AG04450 (cell line): ENCODE measurements around the gene NTNG2. TPM values are rescaled to one million over a fixed set of nuclear protein-coding genes. Genes with fewer than 3 reads are reported as not detected.

Experiments used
- CTCF ChIA-PET: fragments of 300-600, 350-600 bp; formaldehyde crosslinking; extraction: SDS; loops from one replicate; lab custom pipeline; 2022; ENCODE audit warnings: antibody characterized with exemption, inconsistent platforms; lab: Charles Lee
- POLR2A ChIA-PET: fragments of 350-600 bp; formaldehyde crosslinking; extraction: SDS; loops from one replicate; lab custom pipeline; 2021; ENCODE audit warnings: antibody characterized with exemption, inconsistent platforms; lab: Yijun Ruan, JAX
- DNase-seq: peaks from one replicate; pipeline ENCODE4 v3.0.0-alpha.2; 2011; ENCODE audit warnings: low read depth, low spot score
- H3K27ac ChIP-seq: one replicate; pipeline ENCODE4 v1.5.1; 2012; ENCODE audit warnings: low read depth, low read length, control low read depth
- H3K27me3 ChIP-seq: one replicate; pipeline ENCODE4 v1.6.0; 2012; ENCODE audit warnings: low read length; ENCODE audit not compliant: control insufficient read depth, insufficient read depth
- H3K4me3 ChIP-seq: 2 replicates; pipeline ENCODE4 v1.5.1; 2011; ENCODE audit warnings: mild to moderate bottlenecking, low read depth, low read length, control low read depth
- H3K9me3 ChIP-seq: 2 replicates; pipeline ENCODE4 v1.5.1; 2012; ENCODE audit warnings: low read length; ENCODE audit not compliant: control insufficient read depth, insufficient read depth
- polyA plus RNA-seq: library from polyadenylated mRNA; depleted of rRNA; stranded (reverse); fragments of >200 nt; gene quantifications from 2 replicates; pipeline ENCODE4 v1.2.3, GENCODE V29; 2011
- TF ChIP-seq, protein P1 (sequence below): IDR thresholded peaks from 2 replicates; pipeline ENCODE4 v1.5.1; 2011; ENCODE audit warnings: low read depth, low read length, control low read depth, inconsistent platforms

NTNG2 gene
- polyA plus RNA-seq, 1 experiment, result 0.93 TPM

DNA sequence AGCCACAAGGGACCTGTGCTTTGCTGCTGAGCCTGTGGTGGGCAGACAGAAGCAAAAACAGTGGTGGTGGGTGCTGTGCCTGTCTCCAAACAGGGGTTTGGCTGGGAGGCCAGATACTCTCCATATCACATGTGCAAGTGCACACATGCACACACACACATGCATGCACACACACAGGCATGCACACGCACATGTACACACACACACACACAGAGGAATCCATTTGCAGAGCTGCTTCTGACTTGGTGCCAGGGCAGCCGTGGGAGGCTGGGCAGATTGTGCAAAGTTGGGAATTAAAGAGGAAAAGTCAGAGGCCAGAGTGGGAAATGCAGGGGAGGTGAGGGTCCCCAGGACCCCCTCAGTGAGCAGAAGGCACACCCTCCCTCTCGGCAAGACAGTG lies 71.3 kb downstream of the NTNG2 start:
- Histone ChIP-seq H3K27me3 (peaks cover 54% of the 10 kb centered on the region), H3K9me3 (no peaks in the 10 kb centered on the region), H3K4me3 (no peak overlapping the region), H3K27ac (no peak overlapping the region)
- TF ChIP-seq, protein P1, sequence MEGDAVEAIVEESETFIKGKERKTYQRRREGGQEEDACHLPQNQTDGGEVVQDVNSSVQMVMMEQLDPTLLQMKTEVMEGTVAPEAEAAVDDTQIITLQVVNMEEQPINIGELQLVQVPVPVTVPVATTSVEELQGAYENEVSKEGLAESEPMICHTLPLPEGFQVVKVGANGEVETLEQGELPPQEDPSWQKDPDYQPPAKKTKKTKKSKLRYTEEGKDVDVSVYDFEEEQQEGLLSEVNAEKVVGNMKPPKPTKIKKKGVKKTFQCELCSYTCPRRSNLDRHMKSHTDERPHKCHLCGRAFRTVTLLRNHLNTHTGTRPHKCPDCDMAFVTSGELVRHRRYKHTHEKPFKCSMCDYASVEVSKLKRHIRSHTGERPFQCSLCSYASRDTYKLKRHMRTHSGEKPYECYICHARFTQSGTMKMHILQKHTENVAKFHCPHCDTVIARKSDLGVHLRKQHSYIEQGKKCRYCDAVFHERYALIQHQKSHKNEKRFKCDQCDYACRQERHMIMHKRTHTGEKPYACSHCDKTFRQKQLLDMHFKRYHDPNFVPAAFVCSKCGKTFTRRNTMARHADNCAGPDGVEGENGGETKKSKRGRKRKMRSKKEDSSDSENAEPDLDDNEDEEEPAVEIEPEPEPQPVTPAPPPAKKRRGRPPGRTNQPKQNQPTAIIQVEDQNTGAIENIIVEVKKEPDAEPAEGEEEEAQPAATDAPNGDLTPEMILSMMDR, result no peak
- no peak for DNase-seq
- CTCF ChIA-PET, result interaction anchor here (0.6 to 9.1 kb wide), 4 partner anchors 62 to 484 kb away, joined by 3 to 154 read pairs (median 8); no protein-coding TSS in a partner anchor
- POLR2A ChIA-PET, result no interaction called here

- peaks cover 59% of the 10 kb centered on the region for H3K27me3 ChIP-seq
- H3K27ac ChIP-seq, result no peak overlapping the region
- H3K4me3 ChIP-seq, result no peak overlapping the region
- no peak for DNase-seq
- H3K9me3 ChIP-seq, result no peaks in the 10 kb centered on the region; the same call in 1 of the 2 replicates
- ChIA-PET POLR2A (no interaction called here), CTCF (interaction anchor here (0.6 to 9.1 kb wide), 5 partner anchors 17 to 485 kb away, joined by 3 to 154 read pairs (median 4); no protein-coding TSS in a partner anchor)
- TF ChIP-seq, protein P1, result no peak
Measured at GRCh38 chr9:132234535-132234934, 72.7 kb downstream of the NTNG2 start.

DNA sequence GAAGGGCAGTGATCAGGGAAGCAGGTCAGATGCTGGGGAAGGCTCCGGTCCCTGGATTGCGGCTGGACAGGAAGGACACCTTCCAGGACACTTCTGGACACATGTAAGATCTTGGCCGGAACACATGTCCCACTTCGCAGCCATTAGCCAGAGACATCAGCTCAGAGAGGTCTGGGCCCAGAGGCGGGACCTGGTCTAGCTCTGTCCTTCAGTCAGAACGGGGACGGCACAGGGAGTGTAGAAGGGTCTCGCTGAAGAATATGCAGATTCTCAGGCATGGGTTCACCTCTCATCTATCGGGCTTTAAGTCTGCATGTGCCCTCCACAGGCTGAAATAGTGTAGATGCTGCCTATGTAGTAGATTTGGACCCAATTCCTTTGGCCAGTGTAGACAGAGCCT lies 73.3 kb downstream of the NTNG2 start:
- Histone ChIP-seq H3K9me3 (no peaks in the 10 kb centered on the region; the same call in 1 of the 2 replicates), H3K4me3 (no peak overlapping the region), H3K27me3 (peaks cover 64% of the 10 kb centered on the region), H3K27ac (no peak overlapping the region)
- TF ChIP-seq, protein P1, result no peak
- ChIA-PET CTCF (interaction anchor here (1.2 to 9.1 kb wide), 7 partner anchors 12 to 473 kb away, joined by 3 to 154 read pairs (median 10); no protein-coding TSS in a partner anchor), POLR2A (no interaction called here)
- no peak for DNase-seq

- Histone ChIP-seq H3K27me3 (peaks cover 71% of the 10 kb centered on the region), H3K9me3 (no peaks in the 10 kb centered on the region; the same call in 1 of the 2 replicates), H3K27ac (no peak overlapping the region), H3K4me3 (no peak overlapping the region)
- CTCF ChIA-PET, result interaction anchor here (0.5 to 9.1 kb wide), 45 partner anchors 10 to 614 kb away, joined by 3 to 154 read pairs (median 3); no protein-coding TSS in a partner anchor
- POLR2A ChIA-PET, result no interaction called here
- peak; percentile 30 for DNase-seq
- TF ChIP-seq, protein P1, result peak; percentile 96
Measured at GRCh38 chr9:132235894-132236661, 74.2 kb downstream of the NTNG2 start.
